ENCODE measurements around the gene GPHA2. TPM values are rescaled to one million over a fixed set of nuclear protein-coding genes. Genes with fewer than 3 reads are reported as not detected.

The GPHA2 gene
- polyA plus RNA-seq, 2 of the 4 experiments (the other 2 are of a cell fraction): not detected

DNA sequence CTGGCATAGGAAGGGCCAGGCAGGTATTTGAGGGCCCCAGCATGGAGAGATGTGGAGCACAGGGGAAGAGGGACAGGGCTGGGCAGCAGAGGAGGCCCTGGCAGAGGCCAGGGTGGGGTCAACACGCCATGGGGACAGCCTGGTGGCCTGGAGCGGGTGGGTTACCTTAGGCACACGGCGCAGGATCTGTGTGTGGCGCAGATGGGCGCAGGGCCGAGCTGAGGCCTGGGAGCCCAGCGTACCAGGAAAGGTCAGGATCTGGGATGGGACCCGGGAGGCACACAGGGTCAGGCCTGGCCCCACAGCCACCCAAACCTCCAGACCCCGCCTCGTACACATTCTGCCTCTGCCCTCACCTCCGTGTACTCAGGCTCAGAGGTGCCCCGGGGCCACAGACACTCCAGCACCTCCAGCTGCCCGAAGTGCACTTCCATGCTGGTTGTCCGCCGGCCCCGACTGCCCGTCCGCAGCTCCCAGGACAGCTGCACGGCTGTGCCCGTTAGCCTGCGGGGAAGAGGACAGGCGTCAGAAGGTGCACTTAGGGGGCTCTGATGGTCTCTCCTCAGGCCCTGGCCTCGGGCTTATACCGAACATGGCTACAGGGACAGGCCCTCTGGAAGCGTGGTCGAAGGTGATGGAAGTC is 25.1 kb downstream of the GPHA2 start:
- 94% methylated on average over 21 of the region's 27 CpGs for WGBS (ENCODE audit: missing lambda C conversion rate)
- Histone ChIP-seq H3K4me3 (no peak overlapping the region), H3K27ac (no peak overlapping the region), H3K9me3 (no peaks in the 10 kb centered on the region), H3K4me2 (no peak overlapping the region), H3K4me1 (peaks cover 2% of the 10 kb centered on the region; the same call in 2 of the 3 replicates)
- no peak for TF ChIP-seq FOXS1 (CRISPR knock-in tag; IDR thresholded peaks at IDR 0.05)
- TF ChIP-seq CHD2 (IDR thresholded peaks at IDR 0.05; ENCODE audit: low read length, partially characterized antibody): no peak
- no peak for TF ChIP-seq JUNB (IDR thresholded peaks at IDR 0.05)
- TF ChIP-seq GATA3 (IDR thresholded peaks at IDR 0.05; ENCODE audit: borderline replicate concordance): no peak
- TF ChIP-seq MAFK (IDR thresholded peaks at IDR 0.05; ENCODE audit: partially characterized antibody): no peak
- no peak for TF ChIP-seq JUN (IDR thresholded peaks at IDR 0.05)
- TF ChIP-seq ZC3H11A (IDR thresholded peaks at IDR 0.05): no peak
- TF ChIP-seq NPAS2 (CRISPR knock-in tag; IDR thresholded peaks at IDR 0.05; ENCODE audit: borderline replicate concordance): no peak
- TF ChIP-seq, protein P1, sequence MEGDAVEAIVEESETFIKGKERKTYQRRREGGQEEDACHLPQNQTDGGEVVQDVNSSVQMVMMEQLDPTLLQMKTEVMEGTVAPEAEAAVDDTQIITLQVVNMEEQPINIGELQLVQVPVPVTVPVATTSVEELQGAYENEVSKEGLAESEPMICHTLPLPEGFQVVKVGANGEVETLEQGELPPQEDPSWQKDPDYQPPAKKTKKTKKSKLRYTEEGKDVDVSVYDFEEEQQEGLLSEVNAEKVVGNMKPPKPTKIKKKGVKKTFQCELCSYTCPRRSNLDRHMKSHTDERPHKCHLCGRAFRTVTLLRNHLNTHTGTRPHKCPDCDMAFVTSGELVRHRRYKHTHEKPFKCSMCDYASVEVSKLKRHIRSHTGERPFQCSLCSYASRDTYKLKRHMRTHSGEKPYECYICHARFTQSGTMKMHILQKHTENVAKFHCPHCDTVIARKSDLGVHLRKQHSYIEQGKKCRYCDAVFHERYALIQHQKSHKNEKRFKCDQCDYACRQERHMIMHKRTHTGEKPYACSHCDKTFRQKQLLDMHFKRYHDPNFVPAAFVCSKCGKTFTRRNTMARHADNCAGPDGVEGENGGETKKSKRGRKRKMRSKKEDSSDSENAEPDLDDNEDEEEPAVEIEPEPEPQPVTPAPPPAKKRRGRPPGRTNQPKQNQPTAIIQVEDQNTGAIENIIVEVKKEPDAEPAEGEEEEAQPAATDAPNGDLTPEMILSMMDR (IDR thresholded peaks at IDR 0.05): no peak
- TF ChIP-seq, protein P2, sequence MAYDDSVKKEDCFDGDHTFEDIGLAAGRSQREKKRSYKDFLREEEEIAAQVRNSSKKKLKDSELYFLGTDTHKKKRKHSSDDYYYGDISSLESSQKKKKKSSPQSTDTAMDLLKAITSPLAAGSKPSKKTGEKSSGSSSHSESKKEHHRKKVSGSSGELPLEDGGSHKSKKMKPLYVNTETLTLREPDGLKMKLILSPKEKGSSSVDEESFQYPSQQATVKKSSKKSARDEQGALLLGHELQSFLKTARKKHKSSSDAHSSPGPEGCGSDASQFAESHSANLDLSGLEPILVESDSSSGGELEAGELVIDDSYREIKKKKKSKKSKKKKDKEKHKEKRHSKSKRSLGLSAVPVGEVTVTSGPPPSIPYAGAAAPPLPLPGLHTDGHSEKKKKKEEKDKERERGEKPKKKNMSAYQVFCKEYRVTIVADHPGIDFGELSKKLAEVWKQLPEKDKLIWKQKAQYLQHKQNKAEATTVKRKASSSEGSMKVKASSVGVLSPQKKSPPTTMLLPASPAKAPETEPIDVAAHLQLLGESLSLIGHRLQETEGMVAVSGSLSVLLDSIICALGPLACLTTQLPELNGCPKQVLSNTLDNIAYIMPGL (CRISPR knock-in tag; IDR thresholded peaks at IDR 0.05; ENCODE audit: borderline replicate concordance): no peak
- TF ChIP-seq POLR2AphosphoS2 (conservative IDR thresholded peaks at IDR 0.05; ENCODE audit: low read length): no peak
- no peak for TF ChIP-seq CBX2 (IDR thresholded peaks at IDR 0.05; ENCODE audit: borderline replicate concordance, low read depth)
- no peak for TF ChIP-seq RNF2 (IDR thresholded peaks at IDR 0.05; ENCODE audit: borderline replicate concordance, low read depth)
- no peak for TF ChIP-seq RFX5 (IDR thresholded peaks at IDR 0.05)
- DNase-seq (ENCODE audit: low read depth in 1 of 2, low spot score in 1 of 2) (no peak), ATAC-seq (no peak), FAIRE-seq (no peak)
- ChIA-PET CTCF (interaction anchor here (1.0 to 14.9 kb wide), 6 partner anchors 15 to 104 kb away, joined by 3 to 132 read pairs (median 4); partner anchors contain the start of gene ARL2), POLR2A (no interaction called here)

DNA sequence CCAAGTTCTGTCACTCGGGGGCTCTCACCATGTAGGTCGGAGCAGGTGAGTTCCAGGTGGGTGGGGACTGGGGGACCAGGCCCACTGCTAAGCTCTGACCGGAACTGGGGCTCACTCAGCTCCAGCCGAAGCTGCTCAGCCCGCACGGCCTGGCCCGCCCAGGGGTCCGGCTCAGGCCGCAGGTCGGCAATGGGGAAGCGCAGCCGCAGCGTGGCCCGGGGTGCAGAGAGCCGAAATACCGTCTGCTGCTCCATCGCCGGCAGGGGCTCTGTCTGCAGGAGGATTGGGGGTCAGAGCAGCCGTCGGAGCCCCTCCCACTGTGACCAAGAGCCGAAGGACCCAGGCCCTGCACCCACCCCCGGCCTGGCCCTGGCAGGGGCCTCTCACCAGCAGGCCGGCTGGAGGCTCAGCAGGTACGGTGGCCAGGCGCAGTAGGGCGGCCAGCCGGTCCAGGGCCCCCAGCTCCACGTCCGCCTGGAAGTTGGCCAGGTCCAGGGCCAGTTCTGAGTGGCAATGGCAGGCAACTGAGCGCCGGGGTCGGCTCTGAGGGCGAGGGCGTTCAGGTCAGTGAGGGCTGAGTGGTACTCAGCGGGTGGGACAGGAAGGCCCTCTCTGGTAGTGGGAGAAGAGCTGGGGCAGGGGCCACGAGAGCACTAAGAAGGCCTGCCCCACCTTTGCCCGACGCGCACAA is 25.9 kb downstream of the GPHA2 start:
- no peak overlapping the region for H3K27ac ChIP-seq
- H3K9me3 ChIP-seq: no peaks in the 10 kb centered on the region
- DNase-seq (ENCODE audit: low read depth in 1 of 2, low spot score in 1 of 2): no peak
- POLR2A ChIA-PET: no interaction called here
- H3K4me1 ChIP-seq: no peaks in the 10 kb centered on the region
- CTCF ChIA-PET: interaction anchor here (0.7 to 14.9 kb wide), 5 partner anchors 15 to 104 kb away, joined by 3 to 132 read pairs (median 5); partner anchors contain the start of genes ARL2 and BATF2
- no peak overlapping the region for H3K4me3 ChIP-seq
- TF ChIP-seq, protein P3, sequence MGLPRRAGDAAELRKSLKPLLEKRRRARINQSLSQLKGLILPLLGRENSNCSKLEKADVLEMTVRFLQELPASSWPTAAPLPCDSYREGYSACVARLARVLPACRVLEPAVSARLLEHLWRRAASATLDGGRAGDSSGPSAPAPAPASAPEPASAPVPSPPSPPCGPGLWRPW (IDR thresholded peaks at IDR 0.05): no peak
- no peak for TF ChIP-seq HOXB13 (CRISPR knock-in tag; IDR thresholded peaks at IDR 0.05; ENCODE audit: low read depth)
- TF ChIP-seq, protein P4, sequence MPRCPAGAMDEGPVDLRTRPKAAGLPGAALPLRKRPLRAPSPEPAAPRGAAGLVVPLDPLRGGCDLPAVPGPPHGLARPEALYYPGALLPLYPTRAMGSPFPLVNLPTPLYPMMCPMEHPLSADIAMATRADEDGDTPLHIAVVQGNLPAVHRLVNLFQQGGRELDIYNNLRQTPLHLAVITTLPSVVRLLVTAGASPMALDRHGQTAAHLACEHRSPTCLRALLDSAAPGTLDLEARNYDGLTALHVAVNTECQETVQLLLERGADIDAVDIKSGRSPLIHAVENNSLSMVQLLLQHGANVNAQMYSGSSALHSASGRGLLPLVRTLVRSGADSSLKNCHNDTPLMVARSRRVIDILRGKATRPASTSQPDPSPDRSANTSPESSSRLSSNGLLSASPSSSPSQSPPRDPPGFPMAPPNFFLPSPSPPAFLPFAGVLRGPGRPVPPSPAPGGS (IDR thresholded peaks at IDR 0.05): no peak
- no peak for TF ChIP-seq ZNF302 (CRISPR knock-in tag; IDR thresholded peaks at IDR 0.05)
- FAIRE-seq: no peak
- H3K4me2 ChIP-seq: no peak overlapping the region
- no peak for ATAC-seq
- 90% methylated on average over 33 of the region's 39 CpGs for whole genome bisulfite sequencing (ENCODE audit: missing lambda C conversion rate)
